Measurements from ENCODE around the gene NCAPG2. TPM values are rescaled to one million over a fixed set of nuclear protein-coding genes. Genes with fewer than 3 reads are reported as not detected.

NCAPG2 gene
- total and polyA plus RNA-seq, 2 of the 13 experiments (the other 11 are each of a cell fraction or from before 2014, with no cell fraction given), result 15.1 to 30.7 TPM

GRCh38 chr7:158646766-158647474 lies 57.7 kb downstream of the NCAPG2 start (continued):
- TF ChIP-seq KIAA2018 (CRISPR knock-in tag; IDR thresholded peaks at IDR 0.05; ENCODE audit: borderline replicate concordance) (no peak), ZNF777 (CRISPR knock-in tag; IDR thresholded peaks at IDR 0.05) (no peak), KAT8 (CRISPR knock-in tag; IDR thresholded peaks at IDR 0.05) (peak; percentile 42; the same call in 1 of the 2 replicates), GATA4 (IDR thresholded peaks at IDR 0.05; ENCODE audit: borderline replicate concordance, low read depth) (no peak), PHF21A (CRISPR knock-in tag; IDR thresholded peaks at IDR 0.05) (0 out of 2 replicates have a peak, but pooled peaks have one; percentile 37), KDM2A (CRISPR knock-in tag; IDR thresholded peaks at IDR 0.05; ENCODE audit: borderline replicate concordance, low read depth) (no peak), ZNF501 (CRISPR knock-in tag; IDR thresholded peaks at IDR 0.05) (peak; percentile 41; the same call in 1 of the 2 replicates), CTCF (CRISPR knock-in tag; IDR thresholded peaks at IDR 0.05) (peak; percentile 76), SPEN (CRISPR knock-in tag; IDR thresholded peaks at IDR 0.05; ENCODE audit: low read depth) (0 out of 2 replicates have a peak, but pooled peaks have one; percentile 19), RERE (CRISPR knock-in tag; IDR thresholded peaks at IDR 0.05; ENCODE audit: low read depth) (peak; percentile 43; the same call in 1 of the 2 replicates), RFX1 (IDR thresholded peaks at IDR 0.05) (no peak), IRF9 (CRISPR knock-in tag; IDR thresholded peaks at IDR 0.05; ENCODE audit: borderline replicate concordance) (no peak)

Measured in HepG2 (cell line).